Measurements from ENCODE around the gene RAC3.

RAC3 gene

GRCh38 chr17:82047914-82048570 lies 16.6 kb downstream of the RAC3 start:
- WGBS, result 94% methylated on average over 25 of the region's 25 CpGs
- H3K36me3 ChIP-seq (ENCODE audit: insufficient read depth, low read length), result peaks cover 29% of the 10 kb centered on the region
- no peak overlapping the region for H3K9ac ChIP-seq (ENCODE audit: low read depth, low read length)
- no peaks in the 10 kb centered on the region for H3K27me3 ChIP-seq (ENCODE audit: insufficient read depth, low read length)
- no peak overlapping the region for H3K27ac ChIP-seq (ENCODE audit: low read depth, low read length)
- no peak overlapping the region for H3K4me3 ChIP-seq (ENCODE audit: low read length)
- no peaks in the 10 kb centered on the region for H3K9me3 ChIP-seq (ENCODE audit: insufficient read depth, low read depth, low read length)
- peaks cover 7% of the 10 kb centered on the region for H3K4me1 ChIP-seq (ENCODE audit: insufficient read depth, low read length)

DNA sequence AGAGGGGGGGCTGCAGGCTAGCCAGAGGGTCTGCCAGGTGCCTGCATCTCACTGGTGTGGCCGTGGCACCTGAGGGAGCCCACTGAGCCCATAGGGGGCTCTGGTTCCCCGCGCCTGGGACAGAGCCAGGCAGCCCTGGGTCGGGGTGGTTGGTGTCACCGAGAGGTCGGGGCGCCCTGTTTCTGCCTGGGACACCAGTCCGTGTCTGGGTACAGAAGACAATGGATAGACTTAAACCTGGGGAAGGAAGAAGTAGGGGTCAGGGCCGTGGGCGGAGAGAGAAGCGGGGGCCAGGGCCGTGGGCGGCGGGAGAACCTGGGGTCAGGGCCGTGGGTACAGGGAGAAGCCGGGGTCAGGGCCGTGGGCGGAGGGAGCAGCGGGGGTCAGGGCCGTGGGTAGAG lies 17.1 kb downstream of the RAC3 start:
- Histone ChIP-seq H3K4me3 (ENCODE audit: low read length) (no peak overlapping the region), H3K9ac (ENCODE audit: low read depth, low read length) (no peak overlapping the region), H3K36me3 (ENCODE audit: insufficient read depth, low read length) (peaks cover 33% of the 10 kb centered on the region), H3K4me1 (ENCODE audit: insufficient read depth, low read length) (0 out of 2 replicates have a peak, but pooled peaks cover 3% of the 10 kb centered on the region), H3K9me3 (ENCODE audit: insufficient read depth, low read depth, low read length) (no peaks in the 10 kb centered on the region), H3K27me3 (ENCODE audit: insufficient read depth, low read length) (no peaks in the 10 kb centered on the region), H3K27ac (ENCODE audit: low read depth, low read length) (no peak overlapping the region)
- WGBS, result 91% methylated on average over 20 of the region's 20 CpGs

- Histone ChIP-seq H3K4me1 (ENCODE audit: insufficient read depth, low read length) (no peaks in the 10 kb centered on the region), H3K9me3 (ENCODE audit: insufficient read depth, low read depth, low read length) (no peaks in the 10 kb centered on the region), H3K9ac (ENCODE audit: low read depth, low read length) (no peak overlapping the region), H3K36me3 (ENCODE audit: insufficient read depth, low read length) (peaks cover 39% of the 10 kb centered on the region), H3K4me3 (ENCODE audit: low read length) (no peak overlapping the region), H3K27ac (ENCODE audit: low read depth, low read length) (no peak overlapping the region), H3K27me3 (ENCODE audit: insufficient read depth, low read length) (no peaks in the 10 kb centered on the region)
- 96% methylated on average over 8 of the region's 8 CpGs for WGBS
Observed at GRCh38 chr17:82049106-82049505, 17.6 kb downstream of the RAC3 start.

- 94% methylated on average over 16 of the region's 16 CpGs for WGBS
- Histone ChIP-seq H3K36me3 (ENCODE audit: insufficient read depth, low read length) (peaks cover 43% of the 10 kb centered on the region), H3K27me3 (ENCODE audit: insufficient read depth, low read length) (no peaks in the 10 kb centered on the region), H3K9me3 (ENCODE audit: insufficient read depth, low read depth, low read length) (no peaks in the 10 kb centered on the region), H3K4me1 (ENCODE audit: insufficient read depth, low read length) (no peaks in the 10 kb centered on the region), H3K4me3 (ENCODE audit: low read length) (no peak overlapping the region), H3K27ac (ENCODE audit: low read depth, low read length) (no peak overlapping the region), H3K9ac (ENCODE audit: low read depth, low read length) (no peak overlapping the region)
Observed at GRCh38 chr17:82049521-82049971, 18.1 kb downstream of the RAC3 start.

DNA sequence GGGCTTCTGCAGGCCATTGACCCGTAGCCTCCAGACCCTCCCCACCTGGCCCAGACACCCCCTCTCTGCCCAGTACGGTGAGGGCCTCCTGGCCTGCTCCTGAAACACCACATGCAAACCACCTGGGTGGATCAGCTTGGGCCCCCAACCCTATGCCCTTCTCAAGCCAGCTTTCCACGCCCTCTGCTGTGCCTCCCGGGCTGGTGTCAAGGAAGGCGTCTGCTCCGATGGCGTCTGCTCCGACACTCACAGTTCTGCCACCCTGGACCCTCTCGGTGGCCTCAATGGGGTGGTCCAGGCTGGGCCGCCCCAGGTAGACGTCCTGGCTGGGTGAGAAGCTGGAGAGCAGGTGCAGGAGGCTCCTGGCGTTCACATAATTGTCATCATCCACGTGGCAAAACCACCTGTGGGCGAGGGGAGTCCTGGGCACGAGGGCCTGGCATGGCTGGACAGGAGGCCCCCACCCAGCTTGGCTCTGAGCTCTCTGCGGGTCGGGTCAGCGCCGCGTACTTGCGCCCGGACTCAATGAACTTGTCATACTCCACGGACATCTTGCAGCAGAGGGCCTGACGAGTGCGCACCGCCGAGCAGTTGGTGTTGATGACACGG lies 18.8 kb downstream of the RAC3 start:
- 94% methylated on average over 28 of the region's 28 CpGs for WGBS
- no peaks in the 10 kb centered on the region for H3K4me1 ChIP-seq (ENCODE audit: insufficient read depth, low read length)
- peaks cover 50% of the 10 kb centered on the region for H3K36me3 ChIP-seq (ENCODE audit: insufficient read depth, low read length)
- H3K9ac ChIP-seq (ENCODE audit: low read depth, low read length), result peak overlapping the region; percentile 20; the same call in 1 of the 2 replicates
- H3K27me3 ChIP-seq (ENCODE audit: insufficient read depth, low read length), result no peaks in the 10 kb centered on the region
- H3K4me3 ChIP-seq (ENCODE audit: low read length), result peak overlapping the region; percentile 96
- no peaks in the 10 kb centered on the region for H3K9me3 ChIP-seq (ENCODE audit: insufficient read depth, low read depth, low read length)
- H3K27ac ChIP-seq (ENCODE audit: low read depth, low read length), result no peak overlapping the region

DNA sequence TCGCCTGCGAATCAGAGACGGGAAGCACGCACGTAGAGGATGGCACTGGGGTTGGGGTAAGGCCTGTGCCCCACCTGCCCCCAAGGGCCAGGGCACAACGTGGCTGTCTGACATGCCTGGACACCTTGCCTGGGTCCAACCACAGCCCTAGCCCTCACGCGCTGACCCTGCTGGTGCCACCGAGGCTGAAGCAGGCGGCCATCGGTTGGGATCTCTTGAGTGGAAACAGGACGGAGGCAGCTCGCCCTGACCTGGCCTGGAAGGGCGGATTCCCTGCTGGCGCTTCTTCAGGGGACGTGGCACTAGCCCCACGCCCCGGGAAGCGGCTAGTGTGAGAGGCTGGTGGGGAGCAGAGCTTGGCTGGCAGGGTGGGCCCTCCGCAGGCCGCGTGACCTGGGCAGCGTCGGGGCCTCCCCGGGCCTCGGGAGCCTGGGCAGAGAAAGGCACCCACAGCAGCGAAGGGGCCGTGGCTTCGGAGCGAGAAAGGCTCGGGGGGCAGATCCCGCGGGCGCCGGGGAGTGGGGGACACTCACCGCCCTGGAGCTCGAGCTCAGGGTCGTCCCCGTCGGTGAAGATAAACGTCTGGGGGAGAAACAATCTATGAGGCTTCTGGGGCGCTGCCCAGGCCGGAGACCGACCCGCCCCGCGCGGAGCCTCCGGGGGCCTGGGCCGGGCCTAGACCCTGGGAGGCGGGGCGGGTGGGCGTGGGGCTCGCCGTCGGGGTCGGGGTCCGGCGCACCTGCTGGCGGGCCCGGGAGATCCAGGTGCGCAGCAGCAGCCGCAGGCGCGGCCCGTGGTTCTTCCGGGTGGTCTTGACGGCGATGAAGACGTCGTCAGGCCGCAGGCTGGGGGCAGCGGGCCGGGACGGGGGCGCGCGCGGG lies 19.5 kb downstream of the RAC3 start:
- WGBS, result 19% methylated on average over 79 of the region's 79 CpGs
- Histone ChIP-seq H3K27me3 (ENCODE audit: insufficient read depth, low read length) (no peaks in the 10 kb centered on the region), H3K27ac (ENCODE audit: low read depth, low read length) (no peak overlapping the region)

DNA sequence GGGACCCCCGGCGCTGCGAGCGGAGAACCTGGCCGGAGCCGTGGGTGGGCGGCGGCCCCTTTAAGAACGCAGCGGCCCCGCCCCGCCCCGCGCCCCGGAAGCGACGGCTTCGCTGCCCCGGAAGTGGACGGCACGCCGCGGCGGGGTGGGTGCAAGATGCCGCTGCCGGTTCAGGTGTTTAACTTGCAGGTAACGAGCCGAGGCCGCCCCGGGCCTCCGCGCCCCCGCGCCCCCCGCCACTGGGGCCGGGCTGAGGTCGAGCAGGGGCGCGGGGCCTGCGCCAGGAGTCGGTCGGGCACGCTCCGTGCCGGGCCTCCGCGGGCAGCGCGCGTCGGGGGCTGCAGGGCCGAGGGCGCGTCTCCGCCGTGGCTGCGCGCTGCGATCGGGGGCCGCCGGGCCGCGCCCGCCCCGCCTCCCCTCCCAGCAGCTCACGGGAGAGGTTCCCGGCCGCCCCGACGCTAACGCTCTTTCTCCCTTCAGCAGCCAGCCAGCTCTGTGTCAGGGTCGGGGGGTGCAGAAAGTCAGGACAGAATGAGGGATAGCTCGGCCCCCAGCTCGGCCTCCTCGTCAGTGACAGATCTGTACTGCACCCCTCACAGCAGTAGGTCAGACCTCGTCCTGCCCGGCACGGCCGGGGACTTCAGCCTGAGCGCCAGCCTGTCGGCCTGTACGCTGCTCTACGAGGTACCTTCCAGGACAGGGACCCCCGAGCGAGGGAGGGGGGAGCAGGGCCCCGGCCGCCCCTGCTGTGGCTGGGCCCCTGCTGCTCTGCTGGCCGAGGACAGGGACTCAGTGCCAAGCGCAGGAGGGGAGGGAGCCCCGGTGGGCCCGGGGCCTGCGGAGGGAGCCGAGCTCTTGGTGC lies 20.5 kb downstream of the RAC3 start, which contains the start of the genes GPS1 and RFNG:
Gene GPS1, plus strand, starts transcription at position 123 of the 862 bp plus-strand sequence. Its CDS starts 34 bp downstream, at position 157.
Gene RFNG, minus strand, starts transcription at position 36 of the 862 bp plus-strand sequence. CDS start 45 bp downstream, outside the sequence.
- Histone ChIP-seq H3K27ac (ENCODE audit: low read depth, low read length) (no peak within 1 kb of the TSS), H3K9ac (ENCODE audit: low read depth, low read length) (peak within 1 kb of the TSS; percentile 81), H3K9me3 (ENCODE audit: insufficient read depth, low read depth, low read length) (no peaks in the 10 kb centered on the region), H3K4me3 (ENCODE audit: low read length) (peak within 1 kb of the TSS; percentile 96), H3K36me3 (ENCODE audit: insufficient read depth, low read length) (peaks cover 60% of the 10 kb centered on the region), H3K4me1 (ENCODE audit: insufficient read depth, low read length) (no peaks in the 10 kb centered on the region), H3K27me3 (ENCODE audit: insufficient read depth, low read length) (no peaks in the 10 kb centered on the region)
- under 1% methylated on average over 94 of the region's 94 CpGs for WGBS

More for the DNA sequence above, 19.5 kb downstream of the RAC3 start:
- peak overlapping the region; percentile 96 for H3K4me3 ChIP-seq (ENCODE audit: low read length)
- peak overlapping the region; percentile 20 for H3K9ac ChIP-seq (ENCODE audit: low read depth, low read length)
- H3K9me3 ChIP-seq (ENCODE audit: insufficient read depth, low read depth, low read length), result no peaks in the 10 kb centered on the region
- H3K36me3 ChIP-seq (ENCODE audit: insufficient read depth, low read length), result peaks cover 56% of the 10 kb centered on the region
- no peaks in the 10 kb centered on the region for H3K4me1 ChIP-seq (ENCODE audit: insufficient read depth, low read length)

- H3K4me3 ChIP-seq (ENCODE audit: low read length), result peak overlapping the region; percentile 96
- H3K9me3 ChIP-seq (ENCODE audit: insufficient read depth, low read depth, low read length), result no peaks in the 10 kb centered on the region
- no peaks in the 10 kb centered on the region for H3K4me1 ChIP-seq (ENCODE audit: insufficient read depth, low read length)
- no peaks in the 10 kb centered on the region for H3K27me3 ChIP-seq (ENCODE audit: insufficient read depth, low read length)
- H3K36me3 ChIP-seq (ENCODE audit: insufficient read depth, low read length), result peaks cover 60% of the 10 kb centered on the region
- peak overlapping the region; percentile 81 for H3K9ac ChIP-seq (ENCODE audit: low read depth, low read length)
- 34% methylated on average over 19 of the region's 19 CpGs for WGBS
- no peak overlapping the region for H3K27ac ChIP-seq (ENCODE audit: low read depth, low read length)
Observed at GRCh38 chr17:82052638-82053059, 21.2 kb downstream of the RAC3 start.

DNA sequence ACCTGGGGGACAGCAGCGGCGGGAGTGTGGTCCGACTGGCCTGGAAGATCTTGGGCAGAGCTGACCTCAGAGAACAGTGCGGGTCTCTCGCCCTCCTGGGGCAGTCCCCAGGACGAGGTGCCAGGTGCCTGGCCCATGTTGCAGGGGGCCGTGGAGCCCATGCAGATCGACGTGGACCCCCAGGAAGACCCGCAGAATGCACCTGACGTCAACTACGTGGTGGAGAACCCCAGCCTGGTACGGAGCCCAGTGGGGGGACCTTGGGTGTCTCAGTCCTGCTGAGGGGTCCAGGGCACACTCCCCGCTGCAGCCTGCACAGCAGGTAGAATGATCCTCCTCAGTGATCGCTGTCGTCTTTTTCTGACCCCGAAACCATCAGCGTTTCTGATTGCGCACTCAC lies 21.7 kb downstream of the RAC3 start:
- no peaks in the 10 kb centered on the region for H3K4me1 ChIP-seq (ENCODE audit: insufficient read depth, low read length)
- H3K36me3 ChIP-seq (ENCODE audit: insufficient read depth, low read length), result peaks cover 60% of the 10 kb centered on the region
- H3K9ac ChIP-seq (ENCODE audit: low read depth, low read length), result no peak overlapping the region
- H3K9me3 ChIP-seq (ENCODE audit: insufficient read depth, low read depth, low read length), result no peaks in the 10 kb centered on the region
- H3K27ac ChIP-seq (ENCODE audit: low read depth, low read length), result no peak overlapping the region
- WGBS, result 92% methylated on average over 19 of the region's 19 CpGs
- peak overlapping the region; percentile 96; the same call in 1 of the 2 replicates for H3K4me3 ChIP-seq (ENCODE audit: low read length)
- no peaks in the 10 kb centered on the region for H3K27me3 ChIP-seq (ENCODE audit: insufficient read depth, low read length)

- no peak overlapping the region for H3K9ac ChIP-seq (ENCODE audit: low read depth, low read length)
- 95% methylated on average over 28 of the region's 28 CpGs for WGBS
- H3K4me3 ChIP-seq (ENCODE audit: low read length), result no peak overlapping the region
- no peaks in the 10 kb centered on the region for H3K27me3 ChIP-seq (ENCODE audit: insufficient read depth, low read length)
- H3K36me3 ChIP-seq (ENCODE audit: insufficient read depth, low read length), result peaks cover 64% of the 10 kb centered on the region
- H3K9me3 ChIP-seq (ENCODE audit: insufficient read depth, low read depth, low read length), result no peaks in the 10 kb centered on the region
- no peaks in the 10 kb centered on the region for H3K4me1 ChIP-seq (ENCODE audit: insufficient read depth, low read length)
- H3K27ac ChIP-seq (ENCODE audit: low read depth, low read length), result no peak overlapping the region
Observed at GRCh38 chr17:82053556-82054263, 22.2 kb downstream of the RAC3 start.

All from HUES64 (cell line).